ENCODE measurements around the gene VRK3. TPM values are rescaled to one million over a fixed set of nuclear protein-coding genes. Genes with fewer than 3 reads are reported as not detected.
A peak's percentile ranks its signal among the peaks of the same experiment; 100 is the strongest.
"Not testable (repeated sequence)": the region's sequence is repeated elsewhere in the genome, so short reads cannot be mapped to it uniquely, and the experiment has no call there.

VRK3 gene
- polyA plus RNA-seq, 4 donors: 47.2 to 51.2 (median 48.2) TPM

DNA sequence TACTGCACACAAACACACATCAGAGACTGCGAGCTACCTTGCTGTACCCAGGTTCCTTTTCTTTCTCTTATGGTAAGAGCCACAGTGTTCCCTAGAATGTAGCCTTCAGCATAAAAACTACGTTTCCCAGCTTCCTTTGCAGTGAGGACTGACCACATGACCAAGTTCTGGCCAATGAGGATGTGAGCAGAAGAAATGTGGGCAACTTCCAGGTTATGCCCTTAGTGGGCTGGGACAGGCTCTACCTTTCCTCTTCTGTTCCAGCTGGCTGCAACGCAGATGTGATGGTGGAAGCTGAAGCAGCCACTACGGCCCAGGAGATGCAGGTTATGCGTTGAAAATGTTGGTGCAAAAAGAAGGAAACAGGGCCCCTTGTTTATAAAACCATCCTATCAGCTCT, 27.5 kb downstream of the VRK3 start:
- DNase-seq (ENCODE audit: low read depth in 4 of 4, low spot score in 3 of 4): peak in 1 of 4 donors; percentile 9

DNA sequence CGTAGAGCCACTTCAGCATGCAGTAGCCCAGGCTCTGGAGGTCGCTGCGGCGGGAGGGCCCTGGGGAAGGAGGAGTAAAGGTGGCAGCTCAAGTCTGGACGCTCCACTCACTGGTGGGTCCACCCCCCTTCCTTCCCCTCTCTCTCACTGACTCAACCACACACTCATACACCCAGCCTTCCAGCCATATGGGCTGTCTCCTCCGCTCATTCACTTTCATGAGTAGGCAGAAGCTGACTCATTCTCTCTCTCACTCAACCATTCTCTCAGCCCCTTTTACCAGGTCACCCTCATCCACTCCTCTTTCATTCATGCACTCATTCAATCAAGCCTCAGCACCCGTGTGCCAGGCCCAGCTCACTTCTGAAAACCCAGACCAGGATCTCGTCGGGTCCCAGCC, 36.7 kb downstream of the VRK3 start:
- DNase-seq (ENCODE audit: low read depth in 4 of 4, low spot score in 3 of 4): no peak

DNA sequence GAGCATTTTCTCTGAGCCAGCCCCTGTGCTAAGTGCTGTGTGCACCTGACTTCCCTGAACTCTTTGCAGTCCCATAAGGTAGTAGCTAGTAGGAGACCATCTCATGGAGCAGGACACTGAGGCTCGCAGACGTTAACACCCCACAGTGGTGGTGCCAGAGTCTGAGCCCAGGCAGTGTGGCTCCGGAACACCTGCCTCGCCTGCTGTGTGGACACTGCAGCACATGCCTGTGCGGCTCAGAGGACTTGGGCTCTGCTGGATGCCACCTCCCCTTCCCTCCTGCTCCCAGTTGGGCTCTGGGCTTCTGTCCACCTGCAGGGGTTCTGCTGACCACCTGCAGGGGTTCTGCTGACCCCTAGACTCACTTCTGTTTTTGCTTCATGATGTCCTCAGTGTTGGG, 37.2 kb downstream of the VRK3 start:
- no peak for DNase-seq (ENCODE audit: low read depth in 4 of 4, low spot score in 3 of 4)

DNA sequence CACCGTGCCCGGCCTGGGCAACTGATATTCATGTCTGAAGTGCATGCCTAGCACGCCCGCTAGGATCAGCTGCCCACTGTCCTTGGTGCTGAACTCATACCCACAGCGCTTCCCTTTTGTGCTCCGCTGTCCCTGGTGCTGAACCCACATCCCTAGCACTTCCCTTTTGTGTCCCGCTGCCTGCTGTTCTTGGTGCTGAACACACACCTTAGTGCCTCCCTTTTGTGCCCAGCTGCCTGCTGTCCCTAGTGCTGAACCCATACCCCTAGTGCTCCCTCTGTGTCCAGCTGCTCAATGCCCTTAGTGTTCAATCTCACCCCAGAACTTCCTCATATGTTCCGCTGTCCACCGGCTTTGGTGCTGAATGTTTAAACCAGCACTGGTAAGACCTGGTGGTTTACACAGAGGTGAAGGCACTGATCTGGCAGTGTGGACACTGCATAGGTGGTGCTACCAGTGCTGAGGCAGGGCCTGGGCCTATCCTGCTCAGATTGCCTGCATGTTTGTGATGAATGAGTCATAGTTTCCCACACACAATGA, 37.9 kb downstream of the VRK3 start:
- peak; percentile 93 to 96 (median 94) for DNase-seq (ENCODE audit: low read depth in 4 of 4, low spot score in 3 of 4)

DNA sequence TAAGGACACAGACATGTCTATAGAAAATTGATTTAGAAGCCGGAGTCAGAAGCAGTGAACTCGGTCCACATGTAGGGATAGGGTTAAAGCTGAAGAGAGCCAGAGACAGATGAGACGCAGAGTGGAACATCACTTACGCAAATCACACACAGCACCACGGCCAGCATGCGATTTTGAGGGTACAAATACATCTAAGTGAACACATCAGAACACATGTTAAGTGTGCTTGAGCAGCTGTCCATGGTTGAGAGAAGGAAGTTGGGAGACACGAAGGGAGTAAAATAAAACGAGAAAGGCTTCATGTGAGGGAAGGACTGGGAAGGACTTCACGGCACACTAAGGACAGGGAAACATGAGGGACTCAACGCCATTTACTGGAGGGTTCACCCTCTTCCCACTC, 38.8 kb downstream of the VRK3 start:
- no peak for DNase-seq (ENCODE audit: low read depth in 4 of 4, low spot score in 3 of 4)

DNA sequence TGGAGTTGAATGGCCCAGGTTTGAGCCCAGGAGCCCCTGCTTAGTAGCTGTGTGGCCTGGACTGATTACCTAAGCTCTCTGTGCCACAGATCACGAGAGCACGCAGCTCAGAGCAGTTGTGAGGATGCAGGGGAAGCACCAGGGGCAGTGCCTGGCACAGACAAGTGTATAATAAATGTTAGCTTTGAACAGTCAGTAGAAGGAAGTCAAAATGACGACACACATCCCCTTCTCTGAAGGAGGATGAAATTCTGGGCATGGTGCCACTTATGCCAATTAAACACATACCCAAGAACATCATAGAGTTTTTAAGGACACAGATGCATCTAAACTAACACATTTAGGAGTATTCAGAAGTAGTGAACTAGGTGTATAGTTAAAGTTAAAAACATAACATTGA, 39.3 kb downstream of the VRK3 start:
- DNase-seq (ENCODE audit: low read depth in 4 of 4, low spot score in 3 of 4): no peak

DNA sequence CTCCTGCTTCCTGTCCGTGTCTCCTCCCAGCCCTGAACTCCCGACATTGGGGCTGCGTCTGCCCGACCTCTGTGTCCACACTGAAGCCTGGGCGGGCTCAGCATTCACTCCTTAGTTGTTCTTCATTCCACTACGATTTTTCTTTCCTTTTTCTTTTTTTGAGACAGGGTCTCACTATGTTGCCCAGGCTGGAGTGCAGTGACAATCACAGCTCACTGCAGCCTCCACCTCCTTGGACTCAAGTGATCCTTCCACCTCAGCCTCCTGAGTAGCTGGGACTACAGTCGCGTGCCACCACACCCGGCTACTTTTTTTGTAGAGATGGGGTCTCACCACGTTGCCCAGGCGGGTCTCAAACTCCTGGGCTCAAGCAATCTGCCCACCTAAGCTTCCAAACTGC, 40.7 kb downstream of the VRK3 start:
- no peak for DNase-seq (ENCODE audit: low read depth in 4 of 4, low spot score in 3 of 4)

DNA sequence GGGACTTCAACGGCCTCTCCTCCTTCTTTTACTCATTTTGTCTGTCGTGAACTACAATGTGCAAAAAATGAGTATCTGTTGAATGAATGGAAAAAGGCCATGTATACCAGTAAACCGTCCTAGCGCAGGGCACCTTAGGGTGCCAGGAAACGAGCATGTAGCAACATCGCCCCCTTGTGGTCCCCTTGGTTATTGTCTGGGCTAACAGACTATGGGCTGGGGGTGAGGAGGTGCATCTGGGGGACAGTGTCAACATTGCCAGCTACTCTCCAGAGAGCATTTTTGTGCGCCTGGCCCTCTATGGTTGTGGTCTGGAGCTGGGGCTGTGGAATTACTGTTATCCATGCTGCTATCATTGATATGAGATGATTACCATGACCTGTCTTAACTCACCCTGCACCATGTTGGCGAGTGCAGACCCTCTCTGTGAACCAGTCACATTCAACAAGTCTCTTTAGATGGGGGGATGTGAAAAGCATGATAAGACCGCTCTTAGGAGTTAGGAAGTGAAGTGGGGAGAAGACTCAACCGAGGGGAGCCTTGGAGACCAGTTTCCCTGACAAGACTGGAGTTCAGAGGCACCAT, 41.4 kb downstream of the VRK3 start:
- DNase-seq (ENCODE audit: low read depth in 4 of 4, low spot score in 3 of 4): peak in 2 of 4 donors; percentile 9 to 29

DNA sequence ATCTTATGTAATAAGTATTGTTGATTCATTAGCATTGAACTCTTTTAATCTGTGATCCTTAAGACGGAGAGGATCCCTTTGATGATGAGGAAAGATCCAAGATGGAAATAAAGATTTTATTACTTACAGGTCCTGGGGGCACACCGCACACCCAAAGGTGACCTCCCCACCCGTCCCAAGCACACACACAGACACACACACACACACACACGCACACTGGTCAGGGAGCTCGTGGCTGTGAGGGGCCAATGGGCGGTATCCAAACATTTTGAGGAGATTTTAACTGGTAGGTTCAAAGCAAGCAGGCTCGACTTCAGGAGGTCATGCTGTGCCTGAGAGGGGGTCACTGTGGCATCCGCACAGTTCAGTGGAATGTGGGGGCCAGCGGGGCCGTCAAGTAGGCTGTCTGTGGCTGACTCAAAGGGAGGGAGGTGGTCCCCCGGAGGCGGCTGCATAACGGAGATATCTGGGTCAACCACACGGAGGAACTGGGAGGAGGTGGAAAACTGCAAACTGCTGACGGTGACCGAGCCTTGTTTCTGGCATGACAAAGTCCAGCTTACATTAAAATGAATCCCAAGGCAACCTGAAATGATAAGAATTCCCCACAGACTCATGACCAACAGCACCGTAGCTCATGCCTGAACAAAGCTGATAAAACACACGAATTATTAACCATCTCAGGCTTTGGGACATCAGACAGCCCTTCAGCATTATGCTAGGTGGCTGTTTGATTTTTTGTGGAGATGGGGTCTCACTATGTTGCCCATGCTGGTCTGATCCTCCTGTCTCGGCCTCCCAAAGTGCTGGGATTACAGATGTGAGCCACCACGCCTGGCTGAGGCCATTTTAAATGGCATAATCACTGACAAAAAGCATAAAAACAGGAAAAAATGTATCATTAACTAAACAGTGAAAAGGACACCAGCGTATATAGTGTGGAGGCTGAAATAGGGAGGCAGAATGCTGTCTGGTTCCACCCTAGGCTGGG, 43.3 kb downstream of the VRK3 start:
- no peak for DNase-seq (ENCODE audit: low read depth in 4 of 4, low spot score in 3 of 4)

DNA sequence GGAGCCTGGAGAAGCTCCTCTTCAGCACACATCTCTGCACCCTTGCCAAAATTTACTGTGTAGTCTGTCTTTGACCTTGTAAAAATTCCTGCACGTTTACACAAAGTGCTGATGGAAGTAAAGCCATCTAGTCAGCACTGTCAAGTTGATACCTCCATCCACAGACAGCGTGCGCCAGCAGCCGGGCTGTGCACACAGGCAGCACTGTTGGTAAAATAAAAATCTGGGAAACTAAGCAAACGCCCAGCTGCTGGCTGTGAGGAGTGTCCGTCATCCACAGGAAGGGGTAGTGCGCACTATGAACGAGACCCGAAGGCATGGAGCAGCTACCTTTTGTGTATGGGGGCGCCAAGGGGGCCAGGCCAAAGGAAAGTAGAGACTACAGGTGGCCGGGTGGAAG, 46.8 kb downstream of the VRK3 start:
- no peak for DNase-seq (ENCODE audit: low read depth in 4 of 4, low spot score in 3 of 4)

DNA sequence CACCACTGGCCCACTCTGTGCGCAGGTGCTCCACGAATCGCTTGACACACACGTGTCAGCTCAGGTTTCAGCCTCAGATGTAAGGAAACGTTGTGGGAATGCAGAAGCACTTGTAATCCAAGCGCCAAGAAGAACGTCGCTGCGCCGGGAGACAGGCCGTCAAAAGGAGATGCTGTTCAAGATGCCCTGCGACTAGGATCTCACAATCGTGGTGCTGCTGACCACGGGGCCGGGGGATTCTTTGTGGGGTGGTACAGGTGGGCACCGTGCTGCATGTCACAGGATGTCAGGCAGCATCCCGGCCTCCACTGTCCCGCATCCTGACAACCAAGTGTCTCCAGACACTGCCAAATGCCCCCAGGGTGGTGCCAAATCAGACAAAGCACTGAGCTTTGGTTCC, 47.3 kb downstream of the VRK3 start:
- no peak for DNase-seq (ENCODE audit: low read depth in 4 of 4, low spot score in 3 of 4)

DNA sequence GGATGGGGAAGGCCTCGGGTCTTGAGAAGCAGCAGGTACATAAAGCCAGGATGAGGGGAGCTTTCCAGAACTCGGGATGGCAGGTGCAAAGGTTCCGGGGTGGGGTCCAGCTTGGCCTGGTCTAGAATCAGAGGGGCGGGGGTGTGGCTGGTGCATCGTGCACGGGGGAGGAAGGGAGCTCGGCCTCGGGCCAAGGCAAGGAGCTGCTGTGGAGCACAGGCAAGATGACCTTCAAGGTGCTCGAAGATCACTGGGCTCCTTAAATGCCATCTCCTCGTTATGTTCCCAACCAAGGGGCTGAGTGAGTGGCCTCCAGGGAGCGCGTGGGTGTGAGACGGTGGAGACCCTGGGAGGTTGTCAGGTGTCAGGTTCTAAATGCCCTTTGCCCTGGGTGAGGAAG, 48.1 kb downstream of the VRK3 start:
- DNase-seq (ENCODE audit: low read depth in 4 of 4, low spot score in 3 of 4): no peak

DNA sequence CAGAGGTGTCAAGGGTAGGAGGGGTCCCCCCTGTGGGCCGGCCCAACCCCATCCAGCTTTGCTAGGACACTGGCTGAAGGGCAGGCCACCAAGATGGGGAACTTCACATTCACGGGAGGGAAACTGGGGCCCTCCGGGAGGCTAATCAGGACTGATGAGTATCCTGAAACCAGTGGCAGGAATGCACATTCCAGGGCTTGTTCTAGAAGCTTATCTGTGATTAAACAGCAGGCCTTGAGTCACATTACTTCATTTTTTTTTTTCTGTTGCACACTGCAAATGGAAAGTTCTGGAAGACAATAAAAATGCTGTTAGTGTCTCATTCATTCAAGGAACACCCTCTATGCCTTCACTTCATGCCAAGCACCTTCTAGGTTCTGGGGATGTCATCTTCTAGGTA, 48.7 kb downstream of the VRK3 start:
- DNase-seq (ENCODE audit: low read depth in 4 of 4, low spot score in 3 of 4): no peak

DNA sequence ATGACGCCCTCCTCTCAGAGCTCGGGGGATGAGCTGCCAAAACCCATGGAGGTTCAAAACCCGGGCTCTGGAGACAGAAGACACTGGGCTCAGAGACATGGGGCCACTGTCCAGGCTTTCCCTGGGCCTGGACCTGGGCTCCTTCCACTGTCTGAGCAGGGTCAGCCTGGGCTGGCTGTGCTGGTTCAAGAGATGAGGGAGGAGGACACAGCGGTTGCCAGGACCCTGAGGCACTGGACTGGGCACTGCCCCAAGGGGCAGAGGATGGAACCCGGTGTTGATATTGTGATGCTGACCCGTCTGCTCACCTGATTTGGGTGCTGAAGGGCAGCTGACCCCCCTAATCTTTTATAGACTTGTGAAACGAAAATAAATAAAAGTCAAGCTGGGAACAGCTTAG, 50.1 kb downstream of the VRK3 start:
- no peak for DNase-seq (ENCODE audit: low read depth in 4 of 4, low spot score in 3 of 4)

DNA sequence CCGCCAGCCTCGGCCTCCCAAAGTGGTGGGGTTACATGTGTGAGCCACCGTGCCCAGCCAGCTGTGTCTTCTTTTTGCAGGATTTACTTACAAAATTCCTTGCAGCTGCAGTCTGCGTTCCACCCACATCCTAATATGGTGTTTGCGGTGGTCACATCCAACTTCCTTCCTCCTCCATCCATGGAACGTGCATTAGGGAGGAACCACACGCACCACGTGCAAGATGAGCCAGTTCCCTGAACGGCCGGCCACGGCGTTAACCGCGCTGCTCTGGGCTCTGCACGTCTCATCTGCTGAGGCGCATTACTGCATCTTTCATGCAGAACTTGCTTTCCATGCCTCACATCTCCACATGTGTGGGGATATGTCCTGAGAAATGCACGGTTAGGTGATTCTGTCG, 51.2 kb downstream of the VRK3 start:
- no peak for DNase-seq (ENCODE audit: low read depth in 4 of 4, low spot score in 3 of 4)

DNA sequence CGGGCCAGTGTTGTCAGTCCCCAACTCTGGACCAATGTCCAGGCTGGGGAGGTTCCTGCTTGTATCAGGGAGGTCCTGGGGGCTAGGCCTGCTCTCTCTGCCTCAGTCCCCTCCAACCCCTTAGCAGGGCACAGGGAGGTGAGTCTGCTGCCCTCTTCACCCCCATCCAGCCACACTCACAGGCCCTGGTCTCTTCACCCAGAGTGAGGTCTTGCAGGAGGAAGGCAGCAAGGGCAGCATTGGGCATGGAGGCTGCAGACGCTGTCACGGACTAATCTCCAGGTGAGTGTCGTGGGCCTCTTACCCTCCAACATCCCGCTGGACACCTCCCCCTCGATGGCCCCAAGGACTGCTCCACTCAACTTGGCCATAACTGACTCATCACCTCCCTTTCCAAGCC, 52.3 kb downstream of the VRK3 start:
- DNase-seq (ENCODE audit: low read depth in 4 of 4, low spot score in 3 of 4): no peak

DNA sequence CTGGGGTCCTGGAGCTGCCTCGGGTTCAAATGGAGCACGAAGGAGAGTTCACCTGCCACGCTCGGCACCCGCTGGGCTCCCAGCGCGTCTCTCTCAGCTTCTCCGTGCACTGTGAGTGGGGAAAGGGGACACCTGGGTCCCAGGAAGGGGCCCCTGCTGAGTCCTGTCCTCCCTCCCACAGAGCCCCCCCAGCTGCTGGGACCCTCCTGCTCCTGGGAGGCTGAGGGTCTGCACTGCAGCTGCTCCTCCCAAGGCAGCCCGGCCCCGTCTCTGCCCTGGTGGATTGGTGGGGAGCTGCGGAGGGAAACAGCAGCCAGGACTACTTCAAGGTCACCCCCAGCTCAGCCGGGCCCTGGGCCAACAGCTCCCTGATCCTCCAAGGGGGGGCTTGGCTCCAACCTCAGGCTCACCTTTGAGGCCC, 53.2 kb downstream of the VRK3 start:
- no peak for DNase-seq (ENCODE audit: low read depth in 4 of 4, low spot score in 3 of 4)

DNA sequence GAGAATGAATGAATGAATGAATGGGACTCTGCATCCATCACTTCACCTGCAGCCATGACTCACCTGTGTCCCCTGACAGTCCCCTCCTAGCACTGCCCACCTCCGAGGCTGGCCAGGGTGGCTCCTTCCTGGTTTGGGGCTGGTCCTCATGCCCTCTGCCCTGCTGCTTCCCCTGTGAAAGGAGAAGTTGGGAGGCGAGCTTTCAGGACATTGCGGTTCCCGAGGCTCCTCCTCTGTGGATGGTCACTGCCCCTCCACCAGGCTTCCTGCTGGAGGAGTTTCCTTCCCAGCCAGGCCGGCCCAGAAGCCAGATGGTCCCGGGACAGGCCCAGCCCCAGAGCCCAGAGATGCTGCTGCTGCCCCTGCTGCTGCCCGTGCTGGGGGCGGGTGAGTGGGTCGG, 55.8 kb downstream of the VRK3 start:
- DNase-seq (ENCODE audit: low read depth in 4 of 4, low spot score in 3 of 4): not testable (repeated sequence)

DNA sequence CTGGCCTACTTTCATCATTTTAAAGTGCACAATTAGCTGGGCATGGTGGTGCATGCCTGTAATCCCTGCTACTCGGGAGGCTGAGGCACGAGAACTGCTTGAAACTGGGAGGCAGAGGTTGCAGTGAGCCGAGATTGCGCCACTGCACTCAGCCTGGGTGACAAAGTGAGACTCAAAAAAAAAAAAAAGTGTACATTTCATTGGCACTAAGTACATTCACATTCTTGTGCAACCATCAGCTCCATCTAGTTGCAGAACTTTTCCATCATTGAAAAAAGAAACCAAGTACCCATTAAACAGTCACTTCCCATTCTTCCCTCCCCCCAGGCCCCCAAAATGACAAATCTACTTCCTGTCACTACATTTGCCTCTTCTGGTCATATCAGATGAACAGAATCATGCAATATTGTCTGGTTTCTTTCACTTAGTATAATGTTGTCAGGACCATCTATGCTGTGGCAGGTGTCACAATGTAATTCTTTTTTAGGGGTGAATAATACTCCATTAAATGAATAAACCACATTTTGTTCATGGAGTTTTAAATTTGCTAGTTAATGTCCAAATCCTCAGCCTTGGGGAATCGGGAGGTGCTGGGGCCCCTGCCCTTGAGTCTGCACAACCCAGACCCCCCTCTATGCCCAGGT, 56.8 kb downstream of the VRK3 start:
- no peak for DNase-seq (ENCODE audit: low read depth in 4 of 4, low spot score in 3 of 4)

DNA sequence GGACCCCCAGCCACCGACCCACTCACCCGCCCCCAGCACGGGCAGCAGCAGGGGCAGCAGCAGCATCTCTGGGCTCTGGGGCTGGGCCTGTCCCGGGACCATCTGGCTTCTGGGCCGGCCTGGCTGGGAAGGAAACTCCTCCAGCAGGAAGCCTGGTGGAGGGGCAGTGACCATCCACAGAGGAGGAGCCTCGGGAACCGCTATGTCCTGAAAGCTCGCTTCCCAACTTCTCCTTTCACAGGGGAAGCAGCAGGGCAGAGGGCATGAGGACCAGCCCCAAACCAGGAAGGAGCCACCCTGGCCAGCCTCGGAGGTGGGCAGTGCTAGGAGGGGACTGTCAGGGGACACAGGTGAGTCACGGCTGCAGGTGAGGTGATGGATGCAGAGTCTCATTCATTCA, 64.2 kb downstream of the VRK3 start, which contains the start of gene SIGLEC11:
Gene SIGLEC11 (minus strand): TSS at position 193 of the 400 bp plus-strand sequence. CDS start 91 bp downstream, at position 102.
- DNase-seq (ENCODE audit: low read depth in 4 of 4, low spot score in 3 of 4): not testable (repeated sequence)

DNA sequence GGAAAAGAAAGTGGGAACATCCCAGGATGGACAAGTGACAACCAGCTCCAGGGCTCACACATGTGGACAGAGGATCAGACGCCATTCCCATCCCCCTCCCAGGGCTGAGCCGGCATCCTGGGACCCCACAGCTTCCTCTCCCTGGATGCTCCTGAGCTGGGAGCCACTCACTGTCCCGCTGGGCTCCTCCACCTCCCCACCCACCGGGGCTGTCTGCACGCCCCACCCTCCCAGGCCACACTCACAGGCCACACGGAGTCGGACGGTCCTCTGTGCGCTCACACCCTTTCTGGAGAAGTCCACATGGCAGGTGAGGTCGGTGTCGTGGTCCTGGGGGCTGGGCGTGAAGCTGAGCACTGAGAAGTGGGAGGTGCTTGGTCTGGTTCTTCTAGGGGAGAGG, 65.3 kb downstream of the VRK3 start:
- DNase-seq (ENCODE audit: low read depth in 4 of 4, low spot score in 3 of 4): not testable (repeated sequence)
